GM12878 (cell line): ENCODE results near the gene CCSER1. TPM values are rescaled to one million over a fixed set of nuclear protein-coding genes. Genes with fewer than 3 reads are reported as not detected.

Source experiments
- ATAC-seq: fragments of 200-7000 bp; cut with Tn5 transposase; 3 replicates; pipeline ENCODE4 v1.9.1; 2020; ENCODE audit warnings: mild to moderate bottlenecking, moderate library complexity
- BruUV-seq: library from RNA; stranded (reverse); fragments of 400-500 nt; replicated peaks from 2 replicates; lab custom pipeline; 2021; lab: Mats Ljungman, UMichigan
- CTCF ChIA-PET: fragments of 300-600 bp; sonication (Branson Sonifier 250); formaldehyde crosslinking; extraction: SDS; loops from one replicate; lab custom pipeline; 2021; ENCODE audit warnings: inconsistent platforms; lab: Yijun Ruan, JAX
- POLR2A ChIA-PET: fragments of 350-600 bp; formaldehyde crosslinking; extraction: SDS; loops from one replicate; lab custom pipeline; 2021; ENCODE audit warnings: inconsistent platforms; lab: Charles Lee
- RAD21 ChIA-PET: fragments of 300-600 bp; sonication (Branson Sonifier 250); formaldehyde crosslinking; loops from one replicate; lab custom pipeline; 2023; ENCODE audit warnings: antibody characterized with exemption; ENCODE audit not compliant: unreplicated experiment; lab: Charles Lee
- SMC1A ChIA-PET: fragments of 300-600 bp; sonication (Branson Sonifier 250); formaldehyde crosslinking; loops from one replicate; lab custom pipeline; 2023; ENCODE audit not compliant: unreplicated experiment, uncharacterized antibody; lab: Charles Lee
- DNase-seq: peaks from one replicate; pipeline ENCODE4 v3.0.0-alpha.2; 2011; ENCODE audit warnings: low read depth, low spot score
- FAIRE-seq: peaks from 3 replicates; lab custom pipeline; 2011; peaks lifted over from hg19 to GRCh38; lab: Jason Lieb, UNC
- H2AFZ ChIP-seq: 2 replicates; pipeline ENCODE4 v1.6.0; 2011; ENCODE audit warnings: low read depth, low read length, control low read depth; ENCODE audit not compliant: control insufficient read depth
- H3K27ac ChIP-seq: 2 replicates; pipeline ENCODE4 v1.5.1; 2011; ENCODE audit warnings: control low read depth; ENCODE audit not compliant: control insufficient read depth, insufficient read depth
- H3K27me3 ChIP-seq, 2 experiments: replicated peaks in 1 of 2; 2 replicates each; pipeline versions ENCODE4 v1.6.0 to v1.6.1; 2011; ENCODE audit warnings: low read length in 1 of 2; ENCODE audit not compliant: control insufficient read depth in 2 of 2, insufficient read depth in 2 of 2
- H3K36me3 ChIP-seq, 2 experiments: 2 replicates each; pipeline ENCODE4 v1.5.1; 2011; ENCODE audit warnings: low read length in 1 of 2; ENCODE audit not compliant: control insufficient read depth in 2 of 2, insufficient read depth in 2 of 2
- H3K4me1 ChIP-seq: 2 replicates; pipeline ENCODE4 v1.6.1; 2011; ENCODE audit warnings: mild to moderate bottlenecking, low read length, moderate library complexity, mixed read lengths; ENCODE audit not compliant: control insufficient read depth, insufficient read depth
- H3K4me2 ChIP-seq: 2 replicates; pipeline ENCODE4 v1.6.0; 2011; ENCODE audit warnings: control low read depth; ENCODE audit not compliant: control insufficient read depth, insufficient read depth
- H3K4me3 ChIP-seq: fragments of 200-600 bp; sonication (generic); 2 replicates; pipeline ENCODE4 v1.5.1; 2016
- H3K79me2 ChIP-seq: 2 replicates; pipeline ENCODE4 v1.6.0; 2011; ENCODE audit warnings: low read length; ENCODE audit not compliant: control insufficient read depth, insufficient read depth
- H3K9ac ChIP-seq: 2 replicates; pipeline ENCODE4 v1.8.0; 2011; ENCODE audit warnings: low read length, control low read depth, mixed read lengths; ENCODE audit not compliant: control insufficient read depth, insufficient read depth
- H3K9me3 ChIP-seq: replicated peaks from 3 replicates; pipeline ENCODE4 v1.5.1; 2011; ENCODE audit warnings: mild to moderate bottlenecking, low read length; ENCODE audit not compliant: control insufficient read depth, insufficient read depth
- H4K20me1 ChIP-seq: 2 replicates; pipeline ENCODE4 v1.6.0; 2011; ENCODE audit not compliant: control insufficient read depth, insufficient read depth
- ASH2L ChIP-seq: fragments of 300-600, 200-600 bp; sonication (generic); IDR thresholded peaks from 2 replicates; pipeline ENCODE4 v1.6.1; 2017; ENCODE audit warnings: low read depth, mild to moderate bottlenecking, borderline replicate concordance
- ATF7 ChIP-seq: fragments of 450-650 bp; IDR thresholded peaks from 2 replicates; pipeline ENCODE4 v1.6.1; 2016; ENCODE audit warnings: low read depth, mild to moderate bottlenecking
- CEBPB ChIP-seq, 2 experiments: fragments of 150-350 bp in 1 of 2; IDR thresholded peaks; 2 replicates each; pipeline ENCODE4 v1.6.1; 2012 to 2014; ENCODE audit warnings: low read depth in 2 of 2, low read length in 2 of 2, borderline replicate concordance in 1 of 2, inconsistent platforms in 1 of 2
- CHD2 ChIP-seq: IDR thresholded peaks from 2 replicates; pipeline ENCODE4 v1.6.1; 2011; ENCODE audit warnings: low read depth, low read length, improper control_type of control experiment, borderline replicate concordance
- IKZF1 ChIP-seq: fragments of 450-650 bp; conservative IDR thresholded peaks from 2 replicates; pipeline ENCODE4 v1.6.1; 2017; ENCODE audit warnings: antibody characterized with exemption, mild to moderate bottlenecking
- KAT2A ChIP-seq: conservative IDR thresholded peaks from 2 replicates; pipeline ENCODE4 v1.6.1; 2011; ENCODE audit warnings: low read depth, low read length; ENCODE audit not compliant: control insufficient read depth
- MTA2 ChIP-seq: fragments of 450-650 bp; IDR thresholded peaks from 2 replicates; pipeline ENCODE4 v1.6.1; 2016; ENCODE audit warnings: low read depth, mild to moderate bottlenecking, moderate library complexity
- NFIC ChIP-seq: IDR thresholded peaks from 2 replicates; pipeline ENCODE4 v1.6.1; 2012; ENCODE audit warnings: low read depth, mild to moderate bottlenecking, inconsistent platforms, low read length, moderate library complexity
- NFYA ChIP-seq: IDR thresholded peaks from 2 replicates; pipeline ENCODE4 v1.6.1; 2011; ENCODE audit warnings: low read depth, mild to moderate bottlenecking, low read length, improper control_type of control experiment, borderline replicate concordance
- RAD51 ChIP-seq: fragments of 450-650 bp; IDR thresholded peaks from 2 replicates; pipeline ENCODE4 v1.6.1; 2016; ENCODE audit warnings: moderate library complexity, mild to moderate bottlenecking, inconsistent platforms
- SUZ12 ChIP-seq: fragments of 200-600 bp; sonication (generic); IDR thresholded peaks from one replicate; pipeline ENCODE4 v1.6.1; 2018; ENCODE audit warnings: antibody characterized with exemption, mild to moderate bottlenecking; ENCODE audit not compliant: unreplicated experiment
- TCF7 ChIP-seq: IDR thresholded peaks from 2 replicates; pipeline ENCODE4 v1.6.1; 2014; ENCODE audit warnings: antibody characterized with exemption, borderline replicate concordance
- YBX1 ChIP-seq: fragments of 450-650 bp; IDR thresholded peaks from 2 replicates; pipeline ENCODE4 v1.6.1; 2016; ENCODE audit warnings: antibody characterized with exemption
- ZNF207 ChIP-seq: fragments of 450-650 bp; IDR thresholded peaks from 2 replicates; pipeline ENCODE4 v1.6.1; 2014; ENCODE audit warnings: antibody characterized with exemption, mild to moderate bottlenecking, borderline replicate concordance
- ZNF24 ChIP-seq: fragments of 450-650 bp; IDR thresholded peaks from 2 replicates; pipeline ENCODE4 v1.6.1; 2017; ENCODE audit warnings: antibody characterized with exemption, mild to moderate bottlenecking
- WGBS: methylation state at CpG from one replicate; pipeline ENCODE4 v1.1.6; 2016; ENCODE audit warnings: low lambda C conversion rate; ENCODE audit not compliant: insufficient replicate concordance, insufficient coverage; ENCODE audit errors: missing lambda C conversion rate; 5-methylcytosine and 5-hydroxymethylcytosine counted together
- in situ Hi-C: fragments of 300-500 bp; cut with MboI; formaldehyde crosslinking; loops from 9 replicates; pipeline ENCODE4 v1.14.3; 2018; ENCODE audit warnings: mixed read lengths
- intact Hi-C: fragments of 100-400 bp; cut with micrococcal nuclease; formaldehyde crosslinking; loops from one replicate; pipeline ENCODE4 v1.14.2; 2022; ENCODE audit not compliant: unreplicated experiment
- polyA plus RNA-seq, 11 experiments: library from polyadenylated mRNA; depleted of rRNA in 4 of 11; unstranded in 6 of 11; stranded (reverse) in 5 of 11; fragments of >200 nt; fragmentation: Nextera tagmentation in 4 of 11; fragmentation: Illumina TruSeq in 1 of 11; extraction: Ambion mirVana in 4 of 11; extraction: Trizol in 1 of 11; gene quantifications; 1 replicate in 1 of 11; 2 replicates in 10 of 11; pipeline versions ENCODE4 v1.2.1 to v1.2.3, GENCODE V29; 2011 to 2016; ENCODE audit warnings: inconsistent platforms in 2 of 11, missing spikeins in 2 of 11, low read depth in 1 of 11
- total RNA-seq, 4 experiments: library from RNA; depleted of rRNA in 3 of 4; stranded (reverse); fragments of >200 nt in 3 of 4; fragmentation: Illumina TruSeq in 1 of 4; extraction: Trizol in 1 of 4; gene quantifications; 2 replicates each; pipeline versions ENCODE4 v1.2.1 to v1.2.3, GENCODE V29; 2013 to 2021
- TF ChIP-seq, protein P1 (sequence below): IDR thresholded peaks from 2 replicates; pipeline ENCODE4 v1.6.1; 2011; ENCODE audit warnings: mild to moderate bottlenecking, low read depth, low read length, moderate library complexity; ENCODE audit not compliant: insufficient replicate concordance
- TF ChIP-seq, protein P2 (sequence below): fragments of 450-650 bp; IDR thresholded peaks from 2 replicates; pipeline ENCODE4 v1.6.1; 2017; ENCODE audit warnings: low read depth, mild to moderate bottlenecking, moderate library complexity
- TF ChIP-seq, protein P3 (sequence below): fragments of 450-650 bp; IDR thresholded peaks from 2 replicates; pipeline ENCODE4 v1.6.1; 2016; ENCODE audit warnings: mild to moderate bottlenecking, moderate library complexity, borderline replicate concordance

Gene CCSER1
- total and polyA plus RNA-seq, 10 of the 15 experiments (the other 5 are each of a cell fraction or from before 2014, with no cell fraction given), result 0.22 to 2.7 (median 1.0) TPM

DNA sequence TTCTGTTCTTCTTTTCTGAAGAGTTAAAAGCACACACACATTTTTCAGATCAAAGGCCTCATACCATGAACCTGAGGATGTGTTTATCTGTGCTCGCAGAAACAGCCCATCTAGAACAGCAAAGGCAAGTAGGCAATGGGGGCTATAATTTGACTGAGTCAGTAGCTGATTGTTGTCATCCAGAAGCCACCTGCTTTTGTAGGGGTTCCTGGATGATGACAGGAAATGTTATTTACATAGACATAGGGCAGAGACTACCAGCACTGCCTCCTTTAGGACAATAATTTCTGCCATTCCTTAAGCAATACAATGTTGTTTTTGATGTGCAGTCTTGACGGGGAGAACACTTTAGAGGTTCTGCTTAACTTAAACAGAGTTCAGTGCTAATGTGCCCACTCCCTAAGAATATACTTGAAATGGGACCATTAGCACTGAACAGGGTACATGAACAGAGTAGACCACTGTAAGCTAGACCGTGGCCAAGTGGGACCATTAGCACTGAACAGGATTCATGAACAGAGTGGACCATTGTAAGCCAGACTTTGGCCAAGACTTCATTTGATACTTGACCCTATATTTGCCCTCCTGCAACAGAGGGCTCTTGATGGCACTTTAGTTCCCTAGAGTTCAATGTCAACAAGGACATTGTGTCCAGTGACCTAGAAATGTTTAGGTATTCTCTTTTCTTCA is 42.8 kb upstream of the CCSER1 start (continued):
- TF ChIP-seq CEBPB (IDR thresholded peaks at IDR 0.05; ENCODE audit: borderline replicate concordance in 1 of 2, low read depth in 2 of 2, low read length in 2 of 2) (no peak), ASH2L (no peak), SUZ12 (no peak), TCF7 (no peak), ZNF207 (no peak), NFIC (no peak), CHD2 (no peak), ZNF24 (no peak), YBX1 (no peak)
- TF ChIP-seq, protein P1, sequence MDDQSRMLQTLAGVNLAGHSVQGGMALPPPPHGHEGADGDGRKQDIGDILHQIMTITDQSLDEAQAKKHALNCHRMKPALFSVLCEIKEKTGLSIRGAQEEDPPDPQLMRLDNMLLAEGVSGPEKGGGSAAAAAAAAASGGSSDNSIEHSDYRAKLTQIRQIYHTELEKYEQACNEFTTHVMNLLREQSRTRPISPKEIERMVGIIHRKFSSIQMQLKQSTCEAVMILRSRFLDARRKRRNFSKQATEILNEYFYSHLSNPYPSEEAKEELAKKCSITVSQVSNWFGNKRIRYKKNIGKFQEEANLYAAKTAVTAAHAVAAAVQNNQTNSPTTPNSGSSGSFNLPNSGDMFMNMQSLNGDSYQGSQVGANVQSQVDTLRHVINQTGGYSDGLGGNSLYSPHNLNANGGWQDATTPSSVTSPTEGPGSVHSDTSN, result no peak

DNA sequence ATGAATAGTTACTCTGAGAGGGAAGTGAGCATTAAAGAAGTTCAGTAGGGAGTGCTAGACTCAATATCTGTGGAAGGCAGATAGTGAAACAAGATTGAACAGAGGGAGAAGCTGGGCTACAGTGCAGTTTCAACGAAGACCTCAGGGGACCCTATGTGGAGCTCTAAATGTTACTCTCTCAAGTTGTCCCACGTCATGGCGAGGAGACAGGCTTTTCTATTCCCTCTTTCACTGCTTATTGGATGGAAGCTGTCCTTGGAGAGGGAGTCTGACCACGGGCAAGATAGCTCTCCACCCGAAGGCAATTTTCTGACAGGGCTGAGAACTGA is 42.3 kb upstream of the CCSER1 start:
- POLR2A ChIA-PET, result no interaction called here
- WGBS, result 3% methylated on average over 5 of the region's 5 CpGs
- H3K4me1 ChIP-seq, result no peaks in the 10 kb centered on the region
- no peak for TF ChIP-seq ATF7
- TF ChIP-seq NFYA, result no peak
- TF ChIP-seq, protein P2, sequence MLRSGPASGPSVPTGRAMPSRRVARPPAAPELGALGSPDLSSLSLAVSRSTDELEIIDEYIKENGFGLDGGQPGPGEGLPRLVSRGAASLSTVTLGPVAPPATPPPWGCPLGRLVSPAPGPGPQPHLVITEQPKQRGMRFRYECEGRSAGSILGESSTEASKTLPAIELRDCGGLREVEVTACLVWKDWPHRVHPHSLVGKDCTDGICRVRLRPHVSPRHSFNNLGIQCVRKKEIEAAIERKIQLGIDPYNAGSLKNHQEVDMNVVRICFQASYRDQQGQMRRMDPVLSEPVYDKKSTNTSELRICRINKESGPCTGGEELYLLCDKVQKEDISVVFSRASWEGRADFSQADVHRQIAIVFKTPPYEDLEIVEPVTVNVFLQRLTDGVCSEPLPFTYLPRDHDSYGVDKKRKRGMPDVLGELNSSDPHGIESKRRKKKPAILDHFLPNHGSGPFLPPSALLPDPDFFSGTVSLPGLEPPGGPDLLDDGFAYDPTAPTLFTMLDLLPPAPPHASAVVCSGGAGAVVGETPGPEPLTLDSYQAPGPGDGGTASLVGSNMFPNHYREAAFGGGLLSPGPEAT, result no peak
- TF ChIP-seq IKZF1, result no peak
- no peak for TF ChIP-seq KAT2A
- no peak for TF ChIP-seq ZNF24
- TF ChIP-seq RAD51, result no peak
- TF ChIP-seq, protein P3, sequence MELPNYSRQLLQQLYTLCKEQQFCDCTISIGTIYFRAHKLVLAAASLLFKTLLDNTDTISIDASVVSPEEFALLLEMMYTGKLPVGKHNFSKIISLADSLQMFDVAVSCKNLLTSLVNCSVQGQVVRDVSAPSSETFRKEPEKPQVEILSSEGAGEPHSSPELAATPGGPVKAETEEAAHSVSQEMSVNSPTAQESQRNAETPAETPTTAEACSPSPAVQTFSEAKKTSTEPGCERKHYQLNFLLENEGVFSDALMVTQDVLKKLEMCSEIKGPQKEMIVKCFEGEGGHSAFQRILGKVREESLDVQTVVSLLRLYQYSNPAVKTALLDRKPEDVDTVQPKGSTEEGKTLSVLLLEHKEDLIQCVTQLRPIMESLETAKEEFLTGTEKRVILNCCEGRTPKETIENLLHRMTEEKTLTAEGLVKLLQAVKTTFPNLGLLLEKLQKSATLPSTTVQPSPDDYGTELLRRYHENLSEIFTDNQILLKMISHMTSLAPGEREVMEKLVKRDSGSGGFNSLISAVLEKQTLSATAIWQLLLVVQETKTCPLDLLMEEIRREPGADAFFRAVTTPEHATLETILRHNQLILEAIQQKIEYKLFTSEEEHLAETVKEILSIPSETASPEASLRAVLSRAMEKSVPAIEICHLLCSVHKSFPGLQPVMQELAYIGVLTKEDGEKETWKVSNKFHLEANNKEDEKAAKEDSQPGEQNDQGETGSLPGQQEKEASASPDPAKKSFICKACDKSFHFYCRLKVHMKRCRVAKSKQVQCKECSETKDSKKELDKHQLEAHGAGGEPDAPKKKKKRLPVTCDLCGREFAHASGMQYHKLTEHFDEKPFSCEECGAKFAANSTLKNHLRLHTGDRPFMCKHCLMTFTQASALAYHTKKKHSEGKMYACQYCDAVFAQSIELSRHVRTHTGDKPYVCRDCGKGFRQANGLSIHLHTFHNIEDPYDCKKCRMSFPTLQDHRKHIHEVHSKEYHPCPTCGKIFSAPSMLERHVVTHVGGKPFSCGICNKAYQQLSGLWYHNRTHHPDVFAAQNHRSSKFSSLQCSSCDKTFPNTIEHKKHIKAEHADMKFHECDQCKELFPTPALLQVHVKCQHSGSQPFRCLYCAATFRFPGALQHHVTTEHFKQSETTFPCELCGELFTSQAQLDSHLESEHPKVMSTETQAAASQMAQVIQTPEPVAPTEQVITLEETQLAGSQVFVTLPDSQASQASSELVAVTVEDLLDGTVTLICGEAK, result no peak
- no peak for TF ChIP-seq MTA2

More for the DNA sequence above, 42.3 kb upstream of the CCSER1 start:
- H2AFZ ChIP-seq, result no peak overlapping the region
- no TSS peak for BruUV-seq
- no peak overlapping the region for H3K9ac ChIP-seq
- no peaks in the 10 kb centered on the region for H3K79me2 ChIP-seq
- no peak overlapping the region for H3K4me2 ChIP-seq
- H3K27ac ChIP-seq, result no peak overlapping the region
- RAD21 ChIA-PET, result no interaction called here
- CTCF ChIA-PET, result no interaction called here
- H3K9me3 ChIP-seq, result no peaks in the 10 kb centered on the region
- DNase-seq (no peak), ATAC-seq (peak; percentile 19; the same call in 1 of the 3 replicates), FAIRE-seq (no peak)
- SMC1A ChIA-PET, result no interaction called here
- H3K27me3 ChIP-seq, result no peaks in the 10 kb centered on the region
- no peaks in the 10 kb centered on the region for H3K36me3 ChIP-seq
- in situ Hi-C loops (no loop called here), intact Hi-C loops (no loop called here)
- H3K4me3 ChIP-seq, result no peak overlapping the region
- no peaks in the 10 kb centered on the region for H4K20me1 ChIP-seq
